ENCODE results near the gene MYRF.

The MYRF gene

GRCh38 chr11:61756452-61757212 is 4.2 kb downstream of the MYRF start:
- peak in 5 of 56 donors; percentile 23 to 61 (median 46) for DNase-seq

- peak in 26 of 56 donors; percentile 7 to 71 (median 37) for DNase-seq
Measured at GRCh38 chr11:61757213-61757862, 4.9 kb downstream of the MYRF start.

GRCh38 chr11:61760946-61761345 is 8.5 kb downstream of the MYRF start:
- DNase-seq: peak in 53 of 56 donors; percentile 47 to 94 (median 84)

DNA sequence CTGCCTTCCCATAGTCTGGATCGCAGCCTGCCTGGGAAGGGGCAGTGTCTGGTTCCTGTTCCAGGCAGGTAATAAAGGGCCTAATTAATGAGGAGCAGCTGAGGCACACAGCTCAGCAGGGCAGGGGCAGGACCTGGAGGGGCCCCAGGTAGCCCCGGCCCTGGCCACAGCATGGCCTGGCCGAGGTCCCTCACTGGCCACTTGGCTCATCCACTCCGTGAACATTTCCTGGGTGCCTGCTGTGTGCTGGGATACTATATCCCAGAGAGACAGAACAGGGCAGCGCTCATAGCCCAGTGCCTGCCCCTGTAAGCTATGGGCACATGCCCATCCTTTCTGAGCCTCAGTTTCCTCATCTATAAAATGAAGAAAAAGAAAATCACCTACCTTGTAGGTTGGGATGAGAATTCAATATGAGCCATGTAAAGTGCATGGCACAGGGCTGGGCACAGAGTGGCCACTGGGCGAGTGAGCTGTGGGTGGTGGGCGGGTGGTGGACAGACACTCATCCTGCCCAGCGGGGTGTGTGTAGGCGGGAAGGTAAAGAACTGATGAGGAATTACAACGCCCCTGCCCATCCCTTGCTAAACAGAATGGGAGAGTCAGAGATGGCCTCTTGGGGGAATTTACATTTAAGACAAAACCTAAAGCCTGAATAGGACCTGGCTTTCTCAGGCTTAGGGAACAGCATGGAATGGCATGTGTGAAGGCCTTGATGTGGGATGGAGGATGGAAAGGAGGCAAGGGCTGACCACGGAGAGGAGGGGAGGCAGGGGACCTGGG is 9.2 kb downstream of the MYRF start:
- DNase-seq: peak in 6 of 56 donors; percentile 21 to 67 (median 56)

DNA sequence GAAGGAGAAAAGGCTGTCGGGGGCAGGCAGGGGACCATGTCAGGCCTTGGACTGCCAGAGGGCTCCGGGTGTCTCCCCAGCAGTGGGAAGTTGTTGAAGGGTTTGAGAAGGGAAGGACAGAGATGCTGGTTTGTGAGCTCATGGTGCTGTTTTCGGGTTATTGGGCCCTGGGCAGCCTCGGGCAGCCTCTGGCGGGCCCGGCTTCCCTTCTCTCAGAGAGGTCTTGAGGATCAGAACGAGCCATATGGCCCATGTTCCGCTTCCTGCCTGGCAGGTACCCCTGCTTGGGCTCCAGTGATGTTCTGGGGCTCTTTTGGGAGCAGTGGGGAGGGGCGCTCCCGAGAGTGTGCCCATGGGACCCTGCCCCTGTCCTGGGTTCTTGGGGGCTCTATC is 9.8 kb downstream of the MYRF start:
- no peak for DNase-seq

GRCh38 chr11:61762798-61763197 is 10.4 kb downstream of the MYRF start:
- no peak for DNase-seq

GRCh38 chr11:61763930-61764605 is 11.6 kb downstream of the MYRF start:
- no peak for DNase-seq

GRCh38 chr11:61764606-61765260 is 12.3 kb downstream of the MYRF start:
- no peak for DNase-seq

GRCh38 chr11:61765550-61766253 is 13.3 kb downstream of the MYRF start:
- DNase-seq: no peak

DNA sequence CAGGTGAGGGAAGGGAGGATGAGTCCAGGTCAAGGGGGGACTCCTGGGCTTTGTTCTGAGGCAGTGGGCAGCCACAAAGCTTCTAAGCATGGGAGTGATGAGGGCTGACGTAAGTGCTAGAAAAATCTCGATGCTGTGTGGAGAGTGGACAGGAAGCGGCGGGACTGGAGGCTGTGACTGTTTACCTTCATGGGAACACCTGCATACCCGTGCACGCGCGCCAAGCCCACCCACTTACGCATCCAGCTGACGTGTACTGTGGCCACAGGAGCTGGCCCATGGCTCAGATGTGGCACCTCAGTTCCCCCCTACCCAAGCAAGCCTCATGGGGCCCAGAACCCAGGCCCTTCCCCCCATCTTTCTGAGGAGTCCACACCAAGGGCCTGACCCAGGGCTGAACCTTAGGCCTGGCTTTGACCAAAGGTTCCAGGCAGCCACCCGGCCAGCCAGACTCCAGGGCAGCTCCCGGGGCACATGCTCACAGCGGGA is 14.0 kb downstream of the MYRF start:
- peak in 1 of 56 donors; percentile 19 for DNase-seq

DNA sequence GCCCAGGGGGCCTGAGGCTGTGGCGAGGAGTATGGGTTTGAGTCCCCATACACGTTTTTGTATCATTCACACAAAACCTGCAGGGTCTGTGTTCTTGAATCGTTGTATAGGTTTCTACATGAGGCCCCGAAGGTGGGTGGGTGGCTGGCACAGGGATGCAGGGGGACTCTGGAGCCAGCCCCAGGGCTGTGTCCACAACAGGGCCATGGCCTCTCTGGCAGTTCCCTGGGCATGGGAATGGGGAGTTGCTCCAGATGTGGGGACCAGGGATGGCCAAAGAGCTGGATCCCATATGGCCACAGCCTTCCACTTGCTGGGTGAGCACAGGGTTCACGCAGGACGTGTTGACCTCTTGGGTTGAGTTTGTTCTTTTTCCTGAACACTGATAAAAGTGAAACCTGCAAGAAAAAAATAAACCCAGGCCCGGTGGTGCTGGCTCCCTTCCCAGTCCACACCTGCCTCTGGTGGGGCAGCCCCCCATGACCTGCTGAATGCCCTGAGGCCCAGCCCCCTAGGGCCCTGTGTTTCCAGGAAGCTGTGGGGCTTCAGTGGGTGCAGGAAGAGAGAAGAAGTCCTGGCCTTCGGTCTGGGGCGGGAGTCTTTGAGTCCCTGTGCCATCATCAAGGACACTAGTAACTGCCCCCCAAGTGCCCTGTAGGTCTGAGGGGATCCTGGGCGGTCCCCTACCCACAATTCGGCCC is 16.1 kb downstream of the MYRF start:
- DNase-seq: no peak

GRCh38 chr11:61769169-61769920 is 16.9 kb downstream of the MYRF start:
- no peak for DNase-seq

DNA sequence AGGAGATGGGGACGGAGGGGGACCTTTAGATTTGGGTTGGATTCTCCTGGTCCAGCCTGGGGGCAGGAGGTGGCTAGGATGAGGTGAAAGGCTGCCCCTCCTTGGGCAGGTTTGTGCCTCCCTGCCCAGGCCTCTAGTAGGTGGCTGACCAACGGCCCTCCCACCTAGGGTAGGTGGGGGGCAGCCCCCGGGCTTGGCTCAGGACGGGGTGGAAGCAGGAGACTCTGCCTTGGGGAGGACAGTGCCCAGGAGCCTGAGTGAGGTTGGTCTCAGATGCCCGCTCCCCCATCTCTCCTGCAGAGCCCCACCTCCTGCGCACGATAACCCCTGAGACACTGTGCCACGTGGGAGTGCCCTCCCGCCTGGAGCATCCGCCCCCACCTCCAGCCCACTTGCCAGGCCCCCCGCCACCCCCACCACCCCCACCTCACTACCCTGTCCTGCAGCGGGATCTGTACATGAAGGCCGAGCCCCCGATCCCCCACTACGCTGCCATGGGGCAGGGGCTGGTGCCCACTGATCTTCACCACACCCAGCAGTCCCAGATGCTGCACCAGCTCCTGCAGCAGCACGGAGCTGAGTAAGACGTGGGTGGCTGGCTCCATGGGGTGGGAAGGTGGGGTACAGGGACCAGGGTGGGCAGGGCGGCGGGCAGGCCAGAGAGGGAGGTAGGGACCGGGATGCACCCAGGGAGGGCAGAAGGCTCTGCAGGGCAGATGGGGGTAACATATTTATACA is 17.7 kb downstream of the MYRF start:
- peak in 1 of 56 donors; percentile 50 for DNase-seq

GRCh38 chr11:61771195-61771894 is 18.9 kb downstream of the MYRF start:
- DNase-seq: no peak

- no peak for DNase-seq
Measured at GRCh38 chr11:61771985-61772455, 19.6 kb downstream of the MYRF start.

DNA sequence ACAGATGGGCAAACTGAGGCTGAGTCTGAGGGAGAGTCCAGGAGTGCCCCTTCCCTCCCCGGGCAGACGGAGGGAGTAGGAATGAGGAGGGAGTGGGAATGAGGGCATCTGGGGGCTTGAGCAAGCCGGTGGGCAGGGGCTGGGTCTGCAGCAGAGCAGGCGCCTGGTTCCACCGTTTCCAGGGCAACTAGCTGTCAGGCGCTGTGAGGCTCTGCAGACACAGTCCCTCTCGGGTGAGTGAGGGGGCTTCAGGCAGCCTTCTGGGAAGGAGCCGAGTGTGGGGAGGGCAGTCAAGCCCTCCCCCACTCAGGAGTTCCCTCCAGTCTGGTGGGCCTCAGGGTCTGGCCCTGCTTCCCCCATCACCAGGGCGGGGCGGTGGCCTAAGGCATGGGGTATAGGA is 20.9 kb downstream of the MYRF start:
- no peak for DNase-seq

DNA sequence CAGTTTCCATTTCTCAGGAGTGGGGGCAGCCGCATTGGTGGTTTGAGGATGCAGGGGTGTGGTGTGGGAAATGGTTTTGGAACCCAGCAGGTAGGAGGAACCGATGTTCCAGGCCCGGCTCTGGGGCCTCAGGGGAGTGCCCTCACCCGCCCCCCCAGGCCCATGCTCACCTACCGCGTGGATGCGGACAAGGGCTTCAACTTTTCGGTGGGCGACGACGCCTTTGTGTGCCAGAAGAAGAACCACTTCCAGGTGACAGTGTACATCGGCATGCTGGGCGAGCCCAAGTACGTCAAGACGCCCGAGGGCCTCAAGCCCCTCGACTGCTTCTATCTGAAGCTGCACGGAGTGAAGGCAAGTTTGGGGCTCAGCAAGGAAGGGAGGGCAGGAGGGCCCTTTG is 21.4 kb downstream of the MYRF start:
- DNase-seq: no peak

All from nucleus accumbens (tissue), 56 donors.